ENCODE results near the gene ACLY.
A peak's percentile ranks its signal among the peaks of the same experiment; 100 is the strongest.

ACLY gene

DNA sequence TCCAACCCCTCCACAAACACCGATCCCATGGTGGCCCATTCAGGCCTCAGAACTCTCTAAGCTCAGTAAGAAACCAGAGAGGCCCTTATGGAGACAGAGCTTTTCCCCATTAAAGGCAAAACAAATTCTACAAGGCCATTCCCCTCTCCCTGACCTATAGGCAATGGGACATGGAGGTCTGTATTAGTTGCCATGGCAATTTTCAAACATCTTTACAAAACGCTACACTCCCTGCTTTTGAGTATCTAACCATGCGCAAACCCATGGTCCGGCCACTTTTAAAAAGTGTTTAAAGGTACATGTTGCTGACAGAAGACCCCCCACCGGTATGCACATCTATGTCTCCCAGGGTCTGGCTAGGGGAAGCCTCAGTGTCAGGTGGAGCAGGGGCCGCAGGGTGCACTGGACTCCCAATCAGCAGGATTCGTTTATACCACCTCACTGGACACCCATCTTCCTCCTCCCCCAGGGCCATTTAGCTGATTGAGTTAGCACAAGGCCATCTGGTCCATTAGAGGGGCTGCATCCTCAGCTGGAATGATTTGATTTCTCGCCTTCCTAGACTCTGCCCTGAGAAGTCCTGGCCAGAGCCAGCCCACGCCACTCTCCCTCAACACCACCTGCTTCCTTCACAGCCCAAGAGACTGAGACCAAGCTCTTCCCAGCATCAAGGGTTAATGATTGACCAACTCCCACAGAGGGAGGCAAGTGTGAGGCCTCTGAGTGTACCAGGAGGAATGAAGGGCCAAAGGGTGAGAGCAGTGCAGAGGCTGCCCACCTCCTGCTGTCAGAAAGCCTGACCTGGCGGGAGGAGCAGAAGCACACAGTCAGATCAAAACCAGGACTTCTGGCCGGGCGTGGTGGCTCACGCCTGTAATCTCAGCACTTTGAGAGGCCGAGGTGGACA is 10.9 kb downstream of the ACLY start:
- Mint-ChIP-seq H3K9me3 (no peaks in the 10 kb centered on the region), H3K27me3 (no peaks in the 10 kb centered on the region), H3K4me1 (ENCODE audit: low read depth) (no peaks in the 10 kb centered on the region), H3K36me3 (ENCODE audit: low read depth) (peaks cover 65% of the 10 kb centered on the region), H3K4me3 (no peak overlapping the region), H3K27ac (no peak overlapping the region)

DNA sequence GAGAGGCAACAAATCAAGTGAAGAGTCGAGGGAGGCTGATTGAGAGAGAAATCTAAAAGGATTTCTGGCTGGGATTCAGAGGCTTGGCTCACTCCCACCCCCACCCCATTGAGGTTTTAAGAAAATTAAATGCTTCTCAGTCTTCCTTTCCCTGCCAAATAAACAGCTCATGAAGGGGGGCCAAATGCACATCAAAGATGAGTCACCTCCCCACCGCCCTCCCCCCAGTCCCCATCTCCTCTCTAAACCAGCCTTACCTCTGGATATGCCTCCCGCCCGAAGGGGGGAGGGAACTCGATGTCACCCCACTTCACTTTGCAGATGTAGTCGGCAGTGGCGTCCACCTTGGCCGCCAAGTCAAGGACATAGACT is 11.6 kb downstream of the ACLY start:
- Mint-ChIP-seq H3K27me3 (no peaks in the 10 kb centered on the region), H3K4me1 (ENCODE audit: low read depth) (no peaks in the 10 kb centered on the region), H3K36me3 (ENCODE audit: low read depth) (peaks cover 59% of the 10 kb centered on the region), H3K27ac (no peak overlapping the region), H3K4me3 (no peak overlapping the region), H3K9me3 (no peaks in the 10 kb centered on the region)

DNA sequence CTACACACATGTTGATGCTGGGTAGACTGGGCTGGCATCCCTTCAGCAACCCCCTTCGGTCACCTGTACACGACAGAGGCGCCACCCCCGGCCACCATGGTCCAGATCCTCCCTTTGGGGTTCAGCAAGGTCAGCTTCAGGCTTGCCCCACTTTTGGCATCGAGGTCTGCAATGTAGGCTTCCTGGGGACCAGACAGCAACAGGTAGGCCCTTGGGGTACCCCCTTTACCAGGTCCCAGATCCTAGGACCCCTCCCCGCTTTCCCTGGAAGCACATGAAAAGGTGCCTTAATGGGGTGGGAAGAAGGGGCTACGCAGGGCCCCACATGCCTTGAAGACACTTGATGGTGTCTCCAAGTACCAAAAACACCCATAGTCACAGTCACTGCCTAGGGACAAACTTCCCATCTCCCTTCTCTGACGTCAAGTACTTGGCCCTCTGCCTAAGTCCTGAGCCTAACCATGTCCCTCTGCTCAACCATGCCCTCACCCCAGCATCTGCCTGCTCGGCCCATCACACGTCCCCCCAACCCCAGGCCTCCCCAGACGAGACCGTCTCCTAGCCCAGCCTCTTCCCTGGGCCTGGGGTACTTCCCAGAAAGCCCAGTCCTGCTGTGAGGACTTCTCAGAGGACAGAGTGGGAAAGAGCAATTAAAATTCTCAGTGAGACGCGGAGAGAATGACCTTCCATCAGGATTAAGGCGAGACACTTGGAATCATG is 12.1 kb downstream of the ACLY start:
- Mint-ChIP-seq H3K4me3 (no peak overlapping the region), H3K27me3 (no peaks in the 10 kb centered on the region), H3K36me3 (ENCODE audit: low read depth) (peaks cover 61% of the 10 kb centered on the region), H3K4me1 (ENCODE audit: low read depth) (no peaks in the 10 kb centered on the region), H3K27ac (no peak overlapping the region), H3K9me3 (no peaks in the 10 kb centered on the region)

DNA sequence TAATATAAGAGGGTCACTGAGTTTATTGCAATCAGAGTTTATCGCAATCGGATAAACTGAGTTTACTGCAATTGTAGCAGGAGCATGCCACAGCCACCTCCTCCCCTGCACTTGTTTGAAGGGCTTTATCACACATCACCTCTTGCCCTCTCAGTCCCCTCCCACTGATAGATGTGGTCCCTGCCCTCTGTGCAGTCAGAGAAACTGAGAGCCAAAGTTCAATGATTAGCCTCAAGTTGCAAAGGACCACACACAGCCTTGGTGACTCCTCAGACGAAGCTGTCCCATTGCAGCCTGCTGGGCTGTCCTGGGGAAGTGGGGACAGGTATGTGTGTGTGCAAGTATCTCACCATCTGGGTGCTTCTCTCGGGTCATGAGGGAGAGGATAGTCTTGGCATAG is 13.6 kb downstream of the ACLY start:
- Mint-ChIP-seq H3K27ac (no peak overlapping the region), H3K36me3 (ENCODE audit: low read depth) (peaks cover 63% of the 10 kb centered on the region), H3K27me3 (no peaks in the 10 kb centered on the region), H3K9me3 (no peaks in the 10 kb centered on the region), H3K4me1 (ENCODE audit: low read depth) (no peaks in the 10 kb centered on the region), H3K4me3 (no peak overlapping the region)

DNA sequence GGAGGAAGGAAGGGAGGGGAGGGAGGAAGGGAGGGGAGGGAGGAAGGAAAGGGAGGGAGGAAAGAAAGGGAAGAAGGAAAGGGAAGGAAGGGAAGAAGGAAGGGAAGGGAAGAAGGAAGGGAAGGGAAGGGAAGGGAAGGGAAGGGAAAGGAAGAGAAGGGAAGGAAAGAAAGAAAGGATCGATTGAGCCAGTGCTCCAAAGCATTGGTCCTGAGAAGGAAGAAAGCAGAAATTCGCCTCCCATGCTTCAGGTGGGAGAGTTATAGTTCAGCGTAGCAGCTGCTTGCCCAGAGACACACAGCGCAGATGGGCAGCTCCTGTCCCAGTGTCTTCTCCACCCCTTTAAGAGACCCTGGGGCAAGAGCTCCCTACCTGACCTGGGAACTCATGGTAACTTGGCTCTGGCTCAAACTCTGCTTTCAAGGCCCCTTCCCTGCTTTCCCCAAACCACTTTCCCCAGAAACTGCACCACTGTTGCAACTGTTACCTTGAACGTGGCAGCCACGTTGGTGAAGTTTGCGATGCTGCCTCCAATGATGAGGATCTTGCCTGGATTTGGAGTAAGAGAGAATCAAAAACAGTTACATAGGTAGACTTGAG is 14.4 kb downstream of the ACLY start:
- H3K4me1 Mint-ChIP-seq (ENCODE audit: low read depth): no peaks in the 10 kb centered on the region
- H3K4me3 Mint-ChIP-seq: no peak overlapping the region

DNA sequence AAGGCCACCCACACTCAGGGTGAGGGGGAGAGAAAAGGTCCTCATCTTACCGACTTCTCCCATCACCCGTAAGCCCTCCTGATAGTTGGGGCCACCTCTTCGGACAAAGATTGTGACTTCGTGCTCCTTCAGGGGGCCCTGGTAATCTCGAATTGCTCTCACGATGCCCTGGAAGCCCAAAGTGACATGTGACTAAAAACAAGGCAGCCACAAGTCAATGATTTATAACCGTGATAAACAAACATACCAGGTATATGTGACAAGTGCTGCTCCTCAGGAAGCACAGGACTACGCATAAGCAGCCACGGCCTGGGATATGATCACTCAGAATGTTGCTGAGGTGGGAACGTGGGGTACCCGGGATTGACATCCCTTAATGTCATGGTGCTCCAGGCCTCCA is 17.1 kb downstream of the ACLY start:
- Mint-ChIP-seq H3K27ac (no peak overlapping the region), H3K4me3 (no peak overlapping the region), H3K36me3 (ENCODE audit: low read depth) (peaks cover 69% of the 10 kb centered on the region), H3K9me3 (no peaks in the 10 kb centered on the region), H3K27me3 (no peaks in the 10 kb centered on the region), H3K4me1 (ENCODE audit: low read depth) (no peaks in the 10 kb centered on the region)

More for the DNA sequence above, 14.4 kb downstream of the ACLY start:
- H3K9me3 Mint-ChIP-seq: no peaks in the 10 kb centered on the region
- peaks cover 60% of the 10 kb centered on the region for H3K36me3 Mint-ChIP-seq (ENCODE audit: low read depth)
- no peak overlapping the region for H3K27ac Mint-ChIP-seq
- no peaks in the 10 kb centered on the region for H3K27me3 Mint-ChIP-seq

DNA sequence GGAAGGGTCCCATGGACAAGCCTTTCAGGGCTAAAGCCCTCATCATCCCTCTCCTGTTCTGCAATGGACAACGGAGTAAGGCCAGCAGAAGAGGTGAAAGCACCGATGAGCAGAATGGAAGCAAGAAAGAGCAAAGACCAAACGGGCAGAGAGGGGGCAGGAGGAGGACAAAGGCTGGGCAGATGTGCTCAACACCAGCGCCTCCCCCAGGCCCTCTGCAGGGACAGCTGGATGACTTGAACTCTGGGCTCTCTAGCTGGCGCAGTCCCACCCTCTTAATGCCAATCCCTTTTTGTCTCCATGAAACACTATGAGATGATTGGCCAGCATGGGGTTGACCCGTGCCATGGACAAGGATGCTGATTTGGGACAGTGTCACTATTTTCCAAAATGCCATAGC is 22.0 kb downstream of the ACLY start:
- Mint-ChIP-seq H3K4me1 (ENCODE audit: low read depth) (no peaks in the 10 kb centered on the region), H3K36me3 (ENCODE audit: low read depth) (peaks cover 80% of the 10 kb centered on the region), H3K4me3 (no peak overlapping the region), H3K9me3 (no peaks in the 10 kb centered on the region), H3K27ac (no peak overlapping the region), H3K27me3 (no peaks in the 10 kb centered on the region)

DNA sequence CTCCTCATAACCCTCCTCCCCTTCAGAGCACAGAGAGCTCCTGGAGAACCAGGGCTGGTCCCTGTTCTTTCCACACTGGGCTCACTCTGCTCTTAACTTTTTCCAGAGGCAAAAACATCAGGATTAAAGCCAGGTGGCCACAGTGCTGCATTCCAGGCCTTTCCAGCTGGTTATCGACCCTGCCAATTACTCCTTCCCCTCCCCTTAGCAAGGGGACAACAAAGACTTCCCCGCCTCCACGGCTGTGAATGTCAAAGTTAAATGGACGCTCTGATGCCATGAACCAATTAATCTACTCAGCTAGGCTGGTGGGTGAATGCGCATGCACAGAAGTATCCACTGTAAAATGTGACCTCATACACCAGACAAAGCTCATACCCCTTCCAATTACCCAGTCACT is 23.1 kb downstream of the ACLY start:
- H3K9me3 Mint-ChIP-seq: no peaks in the 10 kb centered on the region
- peak overlapping the region; percentile 21 for H3K27ac Mint-ChIP-seq
- no peaks in the 10 kb centered on the region for H3K4me1 Mint-ChIP-seq (ENCODE audit: low read depth)
- H3K27me3 Mint-ChIP-seq: no peaks in the 10 kb centered on the region
- no peak overlapping the region for H3K4me3 Mint-ChIP-seq
- H3K36me3 Mint-ChIP-seq (ENCODE audit: low read depth): peaks cover 69% of the 10 kb centered on the region

DNA sequence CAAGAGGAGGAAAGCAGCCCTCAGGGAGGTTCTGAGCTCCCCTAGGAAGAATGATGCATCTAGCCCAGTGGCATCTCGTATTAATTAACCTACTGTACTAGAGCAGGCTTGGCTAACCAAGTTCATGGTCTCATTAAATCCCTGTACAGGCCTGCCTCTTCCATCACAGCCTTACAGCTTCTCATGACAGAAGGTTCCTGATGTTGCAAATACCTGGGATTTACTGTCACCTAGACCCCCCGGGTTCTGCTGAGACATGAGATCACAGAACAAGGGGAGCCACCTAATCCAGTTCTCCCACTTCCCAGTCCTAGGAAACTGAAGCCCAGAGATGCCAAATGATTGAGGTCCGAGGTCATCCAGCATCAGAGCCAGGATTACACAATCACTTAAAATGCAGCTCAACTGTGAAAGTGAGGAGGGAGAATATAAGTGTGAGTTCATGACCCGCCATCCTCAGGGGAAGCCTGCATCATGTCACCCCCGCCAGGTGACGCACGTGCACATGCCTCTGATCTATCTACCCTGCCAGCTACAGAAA is 23.9 kb downstream of the ACLY start:
- Mint-ChIP-seq H3K9me3 (no peaks in the 10 kb centered on the region), H3K4me1 (ENCODE audit: low read depth) (no peaks in the 10 kb centered on the region), H3K36me3 (ENCODE audit: low read depth) (peaks cover 67% of the 10 kb centered on the region), H3K4me3 (no peak overlapping the region), H3K27ac (no peak overlapping the region), H3K27me3 (no peaks in the 10 kb centered on the region)

DNA sequence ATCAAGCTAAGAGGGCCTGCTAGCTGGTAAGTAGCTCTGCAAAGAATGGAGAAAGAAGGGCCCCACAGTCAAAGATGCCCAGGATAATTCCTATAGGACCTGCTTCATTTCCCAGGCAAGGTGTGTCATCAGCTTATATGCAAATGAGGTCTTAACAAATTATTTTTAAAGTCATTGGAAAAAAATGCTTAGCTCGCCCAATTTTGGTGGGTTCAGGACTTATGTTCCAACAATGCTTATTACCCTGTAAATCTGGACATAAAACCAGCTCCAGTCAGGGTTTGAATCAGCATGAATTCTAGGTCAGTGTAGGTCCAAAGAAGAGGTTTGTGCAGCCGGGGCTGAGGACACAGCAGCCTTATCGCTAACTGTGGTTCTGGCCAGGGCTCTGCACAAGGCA is 25.4 kb downstream of the ACLY start:
- H3K36me3 Mint-ChIP-seq (ENCODE audit: low read depth): peaks cover 63% of the 10 kb centered on the region

DNA sequence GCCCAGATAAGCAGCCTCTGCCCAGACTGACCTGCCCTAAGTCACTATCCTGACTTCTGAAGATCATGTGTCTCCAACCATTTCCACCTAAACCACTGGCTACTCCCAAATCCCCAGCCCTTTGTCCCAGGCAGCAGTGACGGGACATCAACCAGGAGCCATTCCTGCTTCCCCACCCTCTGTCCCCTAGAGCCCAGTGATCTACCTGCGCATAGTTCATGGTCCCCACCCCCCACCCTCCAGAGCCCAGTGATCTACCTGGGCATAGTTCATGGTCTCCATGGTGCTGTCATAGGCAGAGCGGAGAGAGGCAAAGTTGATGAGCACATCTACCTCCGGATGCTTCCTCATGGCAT is 26.8 kb downstream of the ACLY start:
- peaks cover 61% of the 10 kb centered on the region for H3K36me3 Mint-ChIP-seq (ENCODE audit: low read depth)
- H3K4me1 Mint-ChIP-seq (ENCODE audit: low read depth): no peaks in the 10 kb centered on the region
- no peak overlapping the region for H3K4me3 Mint-ChIP-seq
- no peaks in the 10 kb centered on the region for H3K27me3 Mint-ChIP-seq
- H3K27ac Mint-ChIP-seq: no peak overlapping the region
- H3K9me3 Mint-ChIP-seq: no peaks in the 10 kb centered on the region

More for the DNA sequence above, 25.4 kb downstream of the ACLY start:
- Mint-ChIP-seq H3K27ac (no peak overlapping the region), H3K27me3 (no peaks in the 10 kb centered on the region), H3K4me1 (ENCODE audit: low read depth) (no peaks in the 10 kb centered on the region), H3K9me3 (no peaks in the 10 kb centered on the region), H3K4me3 (no peak overlapping the region)

DNA sequence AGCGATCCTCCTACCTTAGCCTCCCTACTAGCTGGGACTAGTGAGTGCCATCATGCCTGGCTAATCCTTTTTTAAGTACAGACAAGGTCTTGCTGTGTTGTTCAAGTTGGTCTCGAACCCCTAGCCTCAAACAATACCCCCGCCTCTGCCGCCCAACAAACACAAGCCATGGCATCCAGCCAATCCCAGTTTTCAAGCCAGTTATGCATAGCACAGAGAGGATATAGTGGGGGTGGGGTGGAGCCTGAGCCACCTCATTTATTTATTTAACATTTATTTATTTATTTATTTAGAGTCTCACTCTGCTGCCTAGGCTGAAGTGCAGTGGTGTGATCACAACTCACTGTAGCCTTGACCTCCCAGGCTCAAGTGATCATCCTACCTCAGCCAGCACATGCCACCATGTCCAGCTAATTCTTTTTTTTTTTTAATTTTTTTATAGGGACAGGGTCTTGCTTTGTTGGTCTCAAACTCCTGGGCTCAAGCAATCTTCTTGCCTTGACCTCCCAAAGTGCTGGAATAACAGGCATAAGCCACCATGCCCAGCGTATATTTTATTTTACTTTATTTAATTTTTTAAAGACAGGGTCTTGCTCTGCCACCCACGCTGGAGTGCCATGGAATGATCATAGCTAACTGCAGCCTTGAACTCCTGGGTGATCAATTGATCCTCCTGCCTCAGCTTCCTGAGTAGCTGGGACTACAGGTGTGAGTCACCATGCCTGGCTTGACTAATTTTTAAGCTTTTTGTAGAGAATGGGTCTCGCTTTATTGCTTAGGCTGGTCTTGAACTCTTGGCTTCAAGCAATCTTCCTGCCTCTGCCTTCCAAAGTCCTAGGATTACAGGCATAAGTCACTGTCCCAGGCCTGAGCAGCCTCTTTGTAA is 27.4 kb downstream of the ACLY start:
- Mint-ChIP-seq H3K27me3 (no peaks in the 10 kb centered on the region), H3K4me3 (no peak overlapping the region), H3K27ac (no peak overlapping the region)

DNA sequence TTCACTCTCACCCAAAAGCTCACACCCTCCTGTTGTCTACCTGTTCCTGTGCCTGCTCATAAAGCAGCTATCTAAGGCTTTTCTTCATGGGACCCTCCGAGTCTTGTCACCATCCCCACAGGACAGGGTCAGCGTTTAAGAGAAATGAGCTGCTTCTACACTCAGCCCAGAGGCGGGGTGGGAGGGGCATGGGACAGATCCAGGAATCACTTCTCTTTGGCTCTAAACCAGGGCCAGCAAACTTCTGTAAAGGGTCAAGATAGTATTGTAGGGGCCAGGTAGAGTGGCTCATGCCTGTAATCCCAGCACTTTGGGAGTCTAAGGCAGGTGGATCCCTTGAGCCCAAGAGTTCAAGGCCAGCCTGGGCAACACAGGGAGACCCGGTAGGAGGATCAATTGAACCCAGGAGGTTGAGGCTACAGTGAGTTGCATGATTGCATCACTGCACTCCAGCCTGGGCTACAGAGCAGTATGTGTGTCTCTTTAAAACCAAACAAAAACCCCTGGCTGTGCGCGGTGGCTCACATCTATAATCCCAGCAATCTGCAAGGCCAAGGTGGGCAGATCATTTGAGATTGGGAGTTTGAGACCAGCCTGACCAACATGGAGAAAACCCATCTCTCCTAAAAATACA is 30.3 kb downstream of the ACLY start:
- Mint-ChIP-seq H3K27ac (no peak overlapping the region), H3K27me3 (no peaks in the 10 kb centered on the region), H3K4me3 (no peak overlapping the region), H3K36me3 (ENCODE audit: low read depth) (peaks cover 60% of the 10 kb centered on the region), H3K9me3 (no peaks in the 10 kb centered on the region), H3K4me1 (ENCODE audit: low read depth) (no peaks in the 10 kb centered on the region)

More for the DNA sequence above, 27.4 kb downstream of the ACLY start:
- Mint-ChIP-seq H3K4me1 (ENCODE audit: low read depth) (no peaks in the 10 kb centered on the region), H3K36me3 (ENCODE audit: low read depth) (peaks cover 57% of the 10 kb centered on the region), H3K9me3 (no peaks in the 10 kb centered on the region)

DNA sequence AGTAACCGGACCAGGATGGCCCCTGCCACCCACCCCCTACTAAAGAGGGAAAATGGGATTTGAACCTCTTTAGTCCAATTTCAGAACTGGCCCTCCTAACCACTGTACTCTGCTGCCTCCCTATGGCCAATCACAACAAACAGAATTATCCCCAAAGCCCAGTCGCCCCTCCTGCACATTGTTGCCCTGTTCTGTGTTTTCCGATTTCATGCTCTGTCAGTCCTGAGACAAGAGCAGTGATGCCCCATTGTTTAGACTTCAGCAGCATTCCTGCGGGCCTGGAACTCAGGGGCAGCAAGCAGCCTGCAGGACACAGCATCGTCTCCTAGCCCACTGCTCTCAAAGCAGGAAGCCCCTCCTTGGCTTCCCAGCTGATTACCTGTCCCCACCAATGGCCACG is 33.0 kb downstream of the ACLY start:
- H3K4me3 Mint-ChIP-seq: no peak overlapping the region
- no peaks in the 10 kb centered on the region for H3K27me3 Mint-ChIP-seq
- H3K27ac Mint-ChIP-seq: no peak overlapping the region
- H3K4me1 Mint-ChIP-seq (ENCODE audit: low read depth): no peaks in the 10 kb centered on the region
- no peaks in the 10 kb centered on the region for H3K9me3 Mint-ChIP-seq
- H3K36me3 Mint-ChIP-seq (ENCODE audit: low read depth): peaks cover 65% of the 10 kb centered on the region

All from stimulated activated naive CD8-positive, alpha-beta T cell treated with anti-CD3 and anti-CD28 coated beads, Interleukin-15, Interleukin-2, amounts not matched to agents 100 ng/mL and 50 ng/mL, for 24 hours (primary cell).